GM12878 (cell line): Measurements from ENCODE around the gene IGF1R. TPM values are rescaled to one million over a fixed set of nuclear protein-coding genes. Genes with fewer than 3 reads are reported as not detected.

Experiments used
- ATAC-seq: fragments of 200-7000 bp; cut with Tn5 transposase; 3 replicates; pipeline ENCODE4 v1.9.1; 2020; ENCODE audit warnings: mild to moderate bottlenecking, moderate library complexity
- BruUV-seq: library from RNA; stranded (reverse); fragments of 400-500 nt; replicated peaks from 2 replicates; lab custom pipeline; 2021; lab: Mats Ljungman, UMichigan
- CTCF ChIA-PET: fragments of 300-600 bp; sonication (Branson Sonifier 250); formaldehyde crosslinking; extraction: SDS; loops from one replicate; lab custom pipeline; 2021; ENCODE audit warnings: inconsistent platforms; lab: Yijun Ruan, JAX
- POLR2A ChIA-PET: fragments of 350-600 bp; formaldehyde crosslinking; extraction: SDS; loops from one replicate; lab custom pipeline; 2021; ENCODE audit warnings: inconsistent platforms; lab: Charles Lee
- RAD21 ChIA-PET: fragments of 300-600 bp; sonication (Branson Sonifier 250); formaldehyde crosslinking; loops from one replicate; lab custom pipeline; 2023; ENCODE audit warnings: antibody characterized with exemption; ENCODE audit not compliant: unreplicated experiment; lab: Charles Lee
- SMC1A ChIA-PET: fragments of 300-600 bp; sonication (Branson Sonifier 250); formaldehyde crosslinking; loops from one replicate; lab custom pipeline; 2023; ENCODE audit not compliant: unreplicated experiment, uncharacterized antibody; lab: Charles Lee
- DNase-seq: peaks from one replicate; pipeline ENCODE4 v3.0.0-alpha.2; 2011; ENCODE audit warnings: low read depth, low spot score
- FAIRE-seq: peaks from 3 replicates; lab custom pipeline; 2011; peaks lifted over from hg19 to GRCh38; lab: Jason Lieb, UNC
- H2AFZ ChIP-seq: 2 replicates; pipeline ENCODE4 v1.6.0; 2011; ENCODE audit warnings: low read depth, low read length, control low read depth; ENCODE audit not compliant: control insufficient read depth
- H3K27ac ChIP-seq: 2 replicates; pipeline ENCODE4 v1.5.1; 2011; ENCODE audit warnings: control low read depth; ENCODE audit not compliant: control insufficient read depth, insufficient read depth
- H3K27me3 ChIP-seq, 2 experiments: replicated peaks in 1 of 2; 2 replicates each; pipeline versions ENCODE4 v1.6.0 to v1.6.1; 2011; ENCODE audit warnings: low read length in 1 of 2; ENCODE audit not compliant: control insufficient read depth in 2 of 2, insufficient read depth in 2 of 2
- H3K36me3 ChIP-seq, 2 experiments: 2 replicates each; pipeline ENCODE4 v1.5.1; 2011; ENCODE audit warnings: low read length in 1 of 2; ENCODE audit not compliant: control insufficient read depth in 2 of 2, insufficient read depth in 2 of 2
- H3K4me1 ChIP-seq: 2 replicates; pipeline ENCODE4 v1.6.1; 2011; ENCODE audit warnings: mild to moderate bottlenecking, low read length, moderate library complexity, mixed read lengths; ENCODE audit not compliant: control insufficient read depth, insufficient read depth
- H3K4me2 ChIP-seq: 2 replicates; pipeline ENCODE4 v1.6.0; 2011; ENCODE audit warnings: control low read depth; ENCODE audit not compliant: control insufficient read depth, insufficient read depth
- H3K4me3 ChIP-seq: fragments of 200-600 bp; sonication (generic); 2 replicates; pipeline ENCODE4 v1.5.1; 2016
- H3K79me2 ChIP-seq: 2 replicates; pipeline ENCODE4 v1.6.0; 2011; ENCODE audit warnings: low read length; ENCODE audit not compliant: control insufficient read depth, insufficient read depth
- H3K9ac ChIP-seq: 2 replicates; pipeline ENCODE4 v1.8.0; 2011; ENCODE audit warnings: low read length, control low read depth, mixed read lengths; ENCODE audit not compliant: control insufficient read depth, insufficient read depth
- H3K9me3 ChIP-seq: replicated peaks from 3 replicates; pipeline ENCODE4 v1.5.1; 2011; ENCODE audit warnings: mild to moderate bottlenecking, low read length; ENCODE audit not compliant: control insufficient read depth, insufficient read depth
- H4K20me1 ChIP-seq: 2 replicates; pipeline ENCODE4 v1.6.0; 2011; ENCODE audit not compliant: control insufficient read depth, insufficient read depth
- CHD1 ChIP-seq: IDR thresholded peaks from 2 replicates; pipeline ENCODE4 v1.6.1; 2012; ENCODE audit warnings: low read depth, low read length, improper control_type of control experiment
- MYB ChIP-seq: fragments of 150-350 bp; IDR thresholded peaks from 2 replicates; pipeline ENCODE4 v1.6.1; 2014; ENCODE audit warnings: mild to moderate bottlenecking, low read depth, low read length, borderline replicate concordance
- NR2F1 ChIP-seq: fragments of 450-650 bp; conservative IDR thresholded peaks from 2 replicates; pipeline ENCODE4 v1.6.1; 2017; ENCODE audit warnings: mild to moderate bottlenecking
- ZBED1 ChIP-seq: IDR thresholded peaks from 2 replicates; pipeline ENCODE4 v1.6.1; 2016; ENCODE audit warnings: borderline replicate concordance
- ZNF207 ChIP-seq: fragments of 450-650 bp; IDR thresholded peaks from 2 replicates; pipeline ENCODE4 v1.6.1; 2014; ENCODE audit warnings: antibody characterized with exemption, mild to moderate bottlenecking, borderline replicate concordance
- ZNF217 ChIP-seq: fragments of 450-650 bp; IDR thresholded peaks from 2 replicates; pipeline ENCODE4 v1.6.1; 2017; ENCODE audit warnings: antibody characterized with exemption, mild to moderate bottlenecking
- WGBS: methylation state at CpG from one replicate; pipeline ENCODE4 v1.1.6; 2016; ENCODE audit warnings: low lambda C conversion rate; ENCODE audit not compliant: insufficient replicate concordance, insufficient coverage; ENCODE audit errors: missing lambda C conversion rate; 5-methylcytosine and 5-hydroxymethylcytosine counted together
- in situ Hi-C: fragments of 300-500 bp; cut with MboI; formaldehyde crosslinking; loops from 9 replicates; pipeline ENCODE4 v1.14.3; 2018; ENCODE audit warnings: mixed read lengths
- intact Hi-C: fragments of 100-400 bp; cut with micrococcal nuclease; formaldehyde crosslinking; loops from one replicate; pipeline ENCODE4 v1.14.2; 2022; ENCODE audit not compliant: unreplicated experiment
- polyA plus RNA-seq, 11 experiments: library from polyadenylated mRNA; depleted of rRNA in 4 of 11; unstranded in 6 of 11; stranded (reverse) in 5 of 11; fragments of >200 nt; fragmentation: Nextera tagmentation in 4 of 11; fragmentation: Illumina TruSeq in 1 of 11; extraction: Ambion mirVana in 4 of 11; extraction: Trizol in 1 of 11; gene quantifications; 1 replicate in 1 of 11; 2 replicates in 10 of 11; pipeline versions ENCODE4 v1.2.1 to v1.2.3, GENCODE V29; 2011 to 2016; ENCODE audit warnings: inconsistent platforms in 2 of 11, missing spikeins in 2 of 11, low read depth in 1 of 11
- total RNA-seq, 4 experiments: library from RNA; depleted of rRNA in 3 of 4; stranded (reverse); fragments of >200 nt in 3 of 4; fragmentation: Illumina TruSeq in 1 of 4; extraction: Trizol in 1 of 4; gene quantifications; 2 replicates each; pipeline versions ENCODE4 v1.2.1 to v1.2.3, GENCODE V29; 2013 to 2021

Gene IGF1R
- total and polyA plus RNA-seq, 10 of the 15 experiments (the other 5 are each of a cell fraction or from before 2014, with no cell fraction given): 0.03 to 2.7 (median 0.66) TPM

DNA sequence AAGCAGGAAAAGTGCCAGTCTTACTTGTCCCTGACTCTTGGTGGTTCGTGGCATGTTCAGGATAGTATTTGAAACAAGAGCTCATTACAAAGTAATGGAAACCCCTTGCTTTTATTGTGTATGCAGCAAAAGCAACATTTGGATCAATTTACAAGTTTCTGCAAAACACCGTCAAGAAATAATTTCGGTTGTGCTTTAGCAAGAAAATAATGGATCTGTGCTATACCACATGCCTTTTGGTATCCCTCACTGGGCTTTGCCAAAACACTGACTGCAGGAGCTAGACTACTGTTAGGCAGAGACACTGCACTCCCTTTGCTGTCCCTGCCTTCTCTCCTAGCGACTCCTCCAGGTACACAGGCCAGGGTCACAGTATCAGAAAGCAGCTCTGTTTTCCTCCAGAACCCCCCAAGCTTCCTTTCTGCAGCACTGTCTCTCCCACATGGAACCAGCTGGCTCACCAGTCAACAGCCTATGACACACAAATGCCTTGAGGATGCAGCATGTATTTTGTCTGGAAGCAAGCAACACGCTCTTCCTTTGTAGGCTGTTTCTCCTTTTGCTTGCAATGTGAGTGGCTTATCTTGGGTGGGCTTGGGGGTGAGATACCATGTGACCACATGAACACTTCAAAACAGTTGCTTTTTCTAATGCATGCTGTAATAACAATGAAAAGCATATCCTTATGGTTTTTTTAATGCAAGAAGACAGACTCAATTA, 247.8 kb downstream of the IGF1R start:
- WGBS: 34% methylated on average over 5 of the region's 5 CpGs
- Histone ChIP-seq H3K27me3 (no peaks in the 10 kb centered on the region), H3K9ac (no peak overlapping the region), H2AFZ (no peak overlapping the region), H3K27ac (no peak overlapping the region), H3K4me2 (no peak overlapping the region), H4K20me1 (no peaks in the 10 kb centered on the region), H3K79me2 (no peaks in the 10 kb centered on the region), H3K9me3 (no peaks in the 10 kb centered on the region; the same call in 2 of the 3 replicates), H3K4me1 (no peaks in the 10 kb centered on the region), H3K36me3 (no peaks in the 10 kb centered on the region), H3K4me3 (no peak overlapping the region)
- SMC1A ChIA-PET: interaction anchor here (0.6 to 1.6 kb wide), 5 partner anchors 13 to 180 kb away, joined by 3 to 5 read pairs (median 3); no protein-coding TSS in a partner anchor
- CTCF ChIA-PET: interaction anchor here (2.0 to 2.1 kb wide), 2 partner anchors 9 to 13 kb away, joined by 12 to 16 read pairs; no protein-coding TSS in a partner anchor
- BruUV-seq: no TSS peak
- ATAC-seq (no peak), DNase-seq (no peak), FAIRE-seq (no peak)
- intact Hi-C loops: no loop called here
- in situ Hi-C loops: no loop called here
- RAD21 ChIA-PET: no interaction called here
- POLR2A ChIA-PET: interaction anchor here (1.1 kb wide), 1 partner anchor 27 kb away, joined by 3 read pairs; no protein-coding TSS in a partner anchor
- TF ChIP-seq ZBED1: no peak
- no peak for TF ChIP-seq NR2F1
- no peak for TF ChIP-seq CHD1
- TF ChIP-seq ZNF207: no peak
- no peak for TF ChIP-seq MYB
- no peak for TF ChIP-seq ZNF217
